GM23338 (cell line): ENCODE data around the gene ZPBP2. TPM values are rescaled to one million over a fixed set of nuclear protein-coding genes. Genes with fewer than 3 reads are reported as not detected.
"Not testable (repeated sequence)": the region's sequence is repeated elsewhere in the genome, so short reads cannot be mapped to it uniquely, and the experiment has no call there.

Experiments
- ATAC-seq: fragments of 200-7000 bp; cut with Tn5 transposase; 3 replicates; pipeline ENCODE4 v1.9.1; 2020
- DNase-seq: peaks from one replicate; pipeline ENCODE4 v3.0.0-alpha.2; 2015; ENCODE audit warnings: low spot score
- H2AFZ ChIP-seq: fragments of 200-600 bp; sonication (generic); 2 replicates; pipeline ENCODE4 v1.8.0; 2016; ENCODE audit warnings: antibody characterized with exemption, mild to moderate bottlenecking, moderate library complexity
- H3F3A ChIP-seq: fragments of 200-600 bp; sonication (generic); replicated peaks from 2 replicates; pipeline ENCODE4 v1.8.0; 2017; ENCODE audit warnings: antibody characterized with exemption, mixed run types, low read depth
- H3K27ac ChIP-seq: fragments of 200-600 bp; sonication (generic); 2 replicates; pipeline ENCODE4 v1.6.1; 2016; ENCODE audit warnings: low read depth
- H3K27me3 ChIP-seq: fragments of 200-600 bp; sonication (generic); 2 replicates; pipeline ENCODE4 v1.8.0; 2016; ENCODE audit warnings: mild to moderate bottlenecking, mixed run types, moderate library complexity; ENCODE audit not compliant: insufficient read depth
- H3K36me3 ChIP-seq: fragments of 200-600 bp; sonication (generic); 2 replicates; pipeline ENCODE4 v1.8.0; 2016; ENCODE audit warnings: mild to moderate bottlenecking; ENCODE audit not compliant: insufficient read depth
- H3K4me1 ChIP-seq: fragments of 200-600 bp; sonication (generic); 2 replicates; pipeline ENCODE4 v1.8.0; 2016; ENCODE audit warnings: mild to moderate bottlenecking, moderate library complexity; ENCODE audit not compliant: insufficient read depth
- H3K4me2 ChIP-seq: fragments of 200-600 bp; sonication (generic); 2 replicates; pipeline ENCODE4 v1.7.1; 2017; ENCODE audit warnings: mixed run types
- H3K4me3 ChIP-seq: fragments of 200-600 bp; sonication (generic); 2 replicates; pipeline ENCODE4 v1.6.1; 2016; ENCODE audit warnings: mixed run types
- H3K79me2 ChIP-seq: fragments of 200-600 bp; sonication (generic); replicated peaks from 2 replicates; pipeline ENCODE4 v1.8.0; 2017; ENCODE audit warnings: mild to moderate bottlenecking; ENCODE audit not compliant: insufficient read depth
- H3K9me2 ChIP-seq: fragments of 200-600 bp; sonication (generic); 2 replicates; pipeline ENCODE4 v1.8.0; 2017; ENCODE audit not compliant: insufficient read depth
- H4K20me1 ChIP-seq: fragments of 200-600 bp; sonication (generic); replicated peaks from 2 replicates; pipeline ENCODE4 v1.8.0; 2017; ENCODE audit warnings: mild to moderate bottlenecking; ENCODE audit not compliant: insufficient read depth
- H3K27ac Mint-ChIP-seq: 2 replicates; pipeline ENCODE4 v1.8.0; 2020; ENCODE audit warnings: inconsistent platforms, mild to moderate bottlenecking, moderate library complexity, mixed read lengths
- H3K27me3 Mint-ChIP-seq: 3 replicates; pipeline ENCODE4 v1.8.0; 2022; ENCODE audit warnings: low read depth, mild to moderate bottlenecking, moderate library complexity, mixed read lengths, inconsistent platforms; ENCODE audit not compliant: insufficient read depth, poor library complexity
- H3K36me3 Mint-ChIP-seq: 3 replicates; pipeline ENCODE4 v1.8.0; 2021; ENCODE audit warnings: low read depth, mild to moderate bottlenecking, inconsistent platforms, moderate library complexity, mixed read lengths
- H3K4me1 Mint-ChIP-seq: 3 replicates; pipeline ENCODE4 v1.8.0; 2020; ENCODE audit warnings: mild to moderate bottlenecking, inconsistent platforms, mixed read lengths
- H3K4me3 Mint-ChIP-seq: 3 replicates; pipeline ENCODE4 v1.8.0; 2021; ENCODE audit warnings: moderate library complexity, mild to moderate bottlenecking, inconsistent platforms, mixed read lengths
- H3K9me3 Mint-ChIP-seq: 3 replicates; pipeline ENCODE4 v1.8.0; 2020; ENCODE audit warnings: moderate library complexity, mild to moderate bottlenecking, inconsistent platforms, mixed read lengths
- CREB1 ChIP-seq: fragments of 250-450 bp; sonication (Bioruptor Pico); IDR thresholded peaks from 2 replicates; pipeline ENCODE4 v1.5.0; 2020; ENCODE audit warnings: low read depth, mild to moderate bottlenecking, moderate library complexity
- CTCF ChIP-seq, 2 experiments: fragments of 200-600 bp in 1 of 2; sonication (generic) in 1 of 2; conservative IDR thresholded peaks; 2 replicates each; pipeline versions ENCODE4 v1.5.1 to v1.6.1; 2016 to 2017; ENCODE audit warnings: antibody characterized with exemption in 2 of 2, low read depth in 2 of 2, mild to moderate bottlenecking in 2 of 2, moderate library complexity in 1 of 2
- ETS1 ChIP-seq: IDR thresholded peaks from 2 replicates; pipeline ENCODE4 v1.6.1; 2016; ENCODE audit warnings: antibody characterized with exemption
- EZH2 ChIP-seq: fragments of 200-600 bp; sonication (generic); IDR thresholded peaks from one replicate; pipeline ENCODE4 v1.8.0; 2017; ENCODE audit warnings: antibody characterized with exemption, mild to moderate bottlenecking, low read depth; ENCODE audit not compliant: unreplicated experiment
- EZH2phosphoT487 ChIP-seq: fragments of 200-600 bp; sonication (generic); IDR thresholded peaks from one replicate; pipeline ENCODE4 v1.8.1; 2018; ENCODE audit warnings: antibody characterized with exemption; ENCODE audit not compliant: unreplicated experiment
- JUNB ChIP-seq: IDR thresholded peaks from one replicate; pipeline ENCODE4 v1.6.1; 2016; ENCODE audit warnings: antibody characterized with exemption; ENCODE audit not compliant: unreplicated experiment
- NANOG ChIP-seq: IDR thresholded peaks from 2 replicates; pipeline ENCODE4 v1.6.1; 2016; ENCODE audit warnings: antibody characterized with exemption, borderline replicate concordance
- POLR2AphosphoS5 ChIP-seq: IDR thresholded peaks from 2 replicates; pipeline ENCODE4 v1.6.1; 2016; ENCODE audit warnings: antibody characterized with exemption, low read depth
- ZNF114 ChIP-seq: fragments of 250-450 bp; sonication (Bioruptor Pico); IDR thresholded peaks from 2 replicates; pipeline ENCODE4 v1.5.0; 2020; ENCODE audit warnings: mild to moderate bottlenecking, moderate library complexity
- ZNF331 ChIP-seq: fragments of 250-450 bp; sonication (Bioruptor Pico); IDR thresholded peaks from 2 replicates; pipeline ENCODE4 v1.5.0; 2020; ENCODE audit warnings: low read depth, mild to moderate bottlenecking, moderate library complexity
- ZNF462 ChIP-seq: fragments of 250-450 bp; sonication (Bioruptor Pico); IDR thresholded peaks from 2 replicates; pipeline ENCODE4 v1.5.0; 2020; ENCODE audit warnings: mild to moderate bottlenecking, moderate library complexity
- polyA plus RNA-seq: library from polyadenylated mRNA; unstranded; fragments of >200 nt; fragmentation: Nextera tagmentation; extraction: Ambion mirVana; gene quantifications from 2 replicates; pipeline ENCODE4 v1.2.1, GENCODE V29; 2016
- total RNA-seq: library from RNA; depleted of rRNA; stranded (reverse); fragments of >200 nt; shearing (Covaris generic); gene quantifications from 2 replicates; pipeline ENCODE4 v1.2.3, GENCODE V29; 2014

The ZPBP2 gene
- total and polyA plus RNA-seq, 2 experiments from 2014 or later: not detected

GRCh38 chr17:39855911-39856649 is 11.9 kb upstream of the ZPBP2 start:
- H3K4me3 Mint-ChIP-seq, H3K27me3 Mint-ChIP-seq, H3K9me2 ChIP-seq, H3K9me3 Mint-ChIP-seq, DNase-seq, H3K27me3 ChIP-seq, H3K27ac Mint-ChIP-seq, H3K4me1 ChIP-seq, H3K36me3 Mint-ChIP-seq, H3K4me2 ChIP-seq, H3K79me2 ChIP-seq, H3F3A ChIP-seq, H3K4me3 ChIP-seq, H2AFZ ChIP-seq, H3K27ac ChIP-seq, H3K36me3 ChIP-seq, ATAC-seq, H3K4me1 Mint-ChIP-seq, H4K20me1 ChIP-seq: not testable (repeated sequence)

GRCh38 chr17:39861235-39861634 is 6.8 kb upstream of the ZPBP2 start:
- ATAC-seq (no peak), DNase-seq (no peak)
- H2AFZ ChIP-seq: no peak overlapping the region
- H3F3A ChIP-seq: 0 out of 2 replicates have a peak, but pooled peaks cover 4% of the 10 kb centered on the region
- H3K4me2 ChIP-seq: no peak overlapping the region
- no peaks in the 10 kb centered on the region for H3K9me2 ChIP-seq
- H3K27me3 Mint-ChIP-seq: peaks cover 21% of the 10 kb centered on the region
- H3K4me1 ChIP-seq: 0 out of 2 replicates have a peak, but pooled peaks cover 6% of the 10 kb centered on the region
- no peak overlapping the region for H3K4me3 Mint-ChIP-seq
- no peak overlapping the region for H3K27ac ChIP-seq
- no peak overlapping the region for H3K27ac Mint-ChIP-seq
- peaks cover 8% of the 10 kb centered on the region for H3K4me1 Mint-ChIP-seq
- H4K20me1 ChIP-seq: no peaks in the 10 kb centered on the region
- no peaks in the 10 kb centered on the region for H3K36me3 ChIP-seq
- no peaks in the 10 kb centered on the region for H3K36me3 Mint-ChIP-seq
- H3K27me3 ChIP-seq: peaks cover 54% of the 10 kb centered on the region
- H3K9me3 Mint-ChIP-seq: no peaks in the 10 kb centered on the region
- H3K4me3 ChIP-seq: no peak overlapping the region
- no peaks in the 10 kb centered on the region for H3K79me2 ChIP-seq
- TF ChIP-seq JUNB: no peak
- TF ChIP-seq ZNF462 (CRISPR knock-in tag): no peak
- TF ChIP-seq EZH2: no peak
- no peak for TF ChIP-seq ZNF114 (CRISPR knock-in tag)
- no peak for TF ChIP-seq EZH2phosphoT487
- TF ChIP-seq ETS1: no peak
- no peak for TF ChIP-seq NANOG
- no peak for TF ChIP-seq POLR2AphosphoS5
- no peak for TF ChIP-seq ZNF331 (CRISPR knock-in tag)
- no peak for TF ChIP-seq CTCF (conservative IDR thresholded peaks at IDR 0.05; ENCODE audit: low read depth in 2 of 2)
- TF ChIP-seq CREB1: no peak
